Stimulated activated CD4-positive, alpha-beta T cell treated with anti-CD3 and anti-CD28 coated beads, Interleukin-1b, Interleukin-23, amount 100 ng/mL, for 4 hours (primary cell): Measurements from ENCODE around the gene CDS1.
"Not testable (repeated sequence)": the region's sequence is repeated elsewhere in the genome, so short reads cannot be mapped to it uniquely, and the experiment has no call there.

Experiments
- DNase-seq, 2 donors: peaks; one replicate each; pipeline ENCODE4 v3.0.0-alpha.2; 2020; ENCODE audit warnings: low read depth in 2 of 2

Gene CDS1

DNA sequence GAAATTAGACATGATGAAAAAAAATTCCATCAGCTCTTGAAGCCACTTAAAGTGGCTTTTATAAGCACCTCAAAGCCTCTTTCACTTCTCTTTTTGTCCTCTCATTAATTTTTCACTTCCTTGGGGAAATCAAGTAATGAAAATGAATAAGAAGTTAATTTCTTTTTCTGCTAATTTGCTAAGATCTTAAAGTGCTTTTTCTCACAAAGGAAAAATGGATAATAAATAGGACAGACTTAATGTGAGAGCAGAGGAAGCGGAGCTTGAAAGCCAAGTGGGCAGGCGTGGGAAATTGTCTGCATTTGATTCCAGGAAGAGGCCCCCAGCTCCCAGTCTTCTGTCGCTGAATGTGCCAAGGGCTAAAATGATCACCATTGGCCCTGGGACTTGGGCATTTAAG is 28.6 kb downstream of the CDS1 start:
- DNase-seq, result no peak

- no peak for DNase-seq
Measured at GRCh38 chr4:84614891-84615290, 32.0 kb downstream of the CDS1 start.

GRCh38 chr4:84615355-84615754 is 32.4 kb downstream of the CDS1 start:
- no peak for DNase-seq

DNA sequence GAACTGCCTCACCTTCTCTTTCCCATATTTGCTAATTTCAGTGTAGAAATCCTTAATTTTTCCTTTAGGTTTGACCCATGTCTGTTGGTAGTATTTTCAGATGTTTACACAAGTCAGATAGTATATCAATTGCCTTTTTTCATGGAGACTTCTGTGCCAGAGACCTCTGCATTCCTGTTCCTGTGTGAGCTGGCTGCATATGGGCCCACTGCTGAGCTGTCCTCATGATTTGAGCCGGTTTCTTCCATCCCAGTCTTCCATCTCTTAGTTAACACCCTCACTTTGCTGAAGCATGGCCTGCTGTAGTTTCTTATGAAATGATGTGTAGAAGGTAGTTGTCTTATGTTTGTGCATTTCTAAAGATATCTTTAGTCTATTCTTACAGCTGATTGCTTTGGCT is 40.0 kb downstream of the CDS1 start:
- DNase-seq, result no peak

- no peak for DNase-seq
Measured at GRCh38 chr4:84623661-84624060, 40.7 kb downstream of the CDS1 start.

- no peak for DNase-seq
Measured at GRCh38 chr4:84626673-84627072, 43.7 kb downstream of the CDS1 start.

GRCh38 chr4:84631573-84631972 is 48.6 kb downstream of the CDS1 start:
- no peak for DNase-seq

- no peak for DNase-seq
Measured at GRCh38 chr4:84632092-84632491, 49.2 kb downstream of the CDS1 start.

DNA sequence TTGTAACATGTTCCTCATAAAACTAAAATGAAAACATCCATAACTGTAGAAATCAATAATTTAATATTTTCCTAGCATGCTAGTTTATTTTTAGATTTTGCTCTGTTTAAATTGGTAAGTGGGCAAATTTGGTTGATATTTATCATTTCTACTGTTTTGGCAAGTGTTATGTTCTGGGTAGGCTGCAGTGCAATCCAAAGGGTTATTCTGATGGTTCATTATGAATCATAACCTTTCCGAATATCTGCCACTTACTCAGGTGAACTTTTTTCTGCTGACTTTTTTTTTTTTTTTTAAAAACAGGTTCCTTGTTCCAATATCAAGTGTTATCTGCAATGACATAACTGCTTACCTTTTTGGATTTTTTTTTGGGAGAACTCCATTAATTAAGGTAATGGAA is 52.0 kb downstream of the CDS1 start:
- no peak for DNase-seq

DNA sequence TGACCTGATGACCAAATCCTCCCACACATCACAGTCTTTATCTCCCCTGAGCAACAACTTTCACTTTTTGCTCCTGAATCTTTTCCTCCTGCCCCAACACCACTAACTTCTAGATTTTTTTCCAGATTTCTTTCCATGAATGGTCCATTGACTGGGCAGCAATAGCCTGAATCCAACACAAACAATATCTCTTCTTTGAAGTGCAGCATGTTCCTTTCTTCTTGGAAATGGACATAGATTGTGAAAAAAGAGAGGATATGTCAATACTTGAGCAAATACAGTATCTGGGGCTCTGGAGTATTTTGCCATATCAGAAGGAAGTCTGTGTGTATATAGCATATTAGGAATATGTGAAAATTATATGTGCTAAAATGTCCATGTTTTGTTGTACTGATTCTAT is 55.2 kb downstream of the CDS1 start:
- DNase-seq, result no peak

GRCh38 chr4:84639145-84639544 is 56.2 kb downstream of the CDS1 start:
- DNase-seq, result no peak

GRCh38 chr4:84644087-84644486 is 61.2 kb downstream of the CDS1 start:
- DNase-seq, result no peak

DNA sequence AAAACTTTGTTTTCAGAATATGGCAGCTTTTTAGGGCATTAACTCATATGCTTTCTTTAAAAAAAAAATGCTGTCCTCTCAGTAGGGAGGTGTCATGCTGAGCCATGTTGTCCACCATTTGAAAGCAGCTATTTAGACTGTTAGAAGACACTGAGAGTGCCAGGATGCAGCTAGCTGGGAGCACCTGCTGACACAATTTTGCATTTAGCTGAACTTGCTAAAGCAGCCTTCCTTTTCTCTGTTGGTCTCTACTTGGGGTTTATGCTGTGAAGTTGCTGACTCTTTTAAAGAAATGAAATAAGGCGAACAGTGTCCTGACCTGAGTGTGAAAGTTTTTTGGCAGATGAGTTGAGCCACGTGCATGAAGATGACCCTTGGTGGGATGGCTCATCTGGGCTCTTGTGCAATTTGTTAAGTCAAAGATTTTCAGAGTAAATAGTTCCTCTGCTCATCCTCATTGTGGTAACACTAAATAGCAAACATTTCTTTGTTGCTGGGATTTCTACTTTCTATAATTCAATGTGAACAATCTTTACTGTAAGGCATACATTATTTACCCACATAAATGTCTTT is 64.5 kb downstream of the CDS1 start:
- DNase-seq, result no peak

- DNase-seq, result no peak
Measured at GRCh38 chr4:84648178-84648577, 65.3 kb downstream of the CDS1 start.

GRCh38 chr4:84648863-84649647 is 66.1 kb downstream of the CDS1 start:
- DNase-seq, result no peak

GRCh38 chr4:84651499-84651898 is 68.6 kb downstream of the CDS1 start:
- no peak for DNase-seq

DNA sequence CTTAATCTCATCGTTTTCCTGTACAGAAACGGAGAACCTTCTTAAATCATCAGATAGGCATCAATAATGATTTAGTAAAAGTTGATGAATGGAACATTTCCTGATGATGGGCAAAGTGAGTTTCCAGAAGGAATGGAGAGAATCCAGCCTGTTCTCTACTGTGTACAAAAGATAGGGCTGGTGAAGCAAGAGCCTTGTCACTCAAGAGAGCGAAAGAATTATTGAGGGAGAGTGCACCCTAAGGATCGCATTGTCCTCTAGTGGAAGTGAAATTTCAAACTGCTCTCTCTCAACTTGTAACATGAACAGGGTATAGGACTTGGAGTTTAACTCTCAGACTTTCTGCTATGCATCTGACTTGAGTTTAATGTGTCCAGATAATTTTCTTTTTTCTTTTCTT is 69.6 kb downstream of the CDS1 start:
- DNase-seq, result no peak

DNA sequence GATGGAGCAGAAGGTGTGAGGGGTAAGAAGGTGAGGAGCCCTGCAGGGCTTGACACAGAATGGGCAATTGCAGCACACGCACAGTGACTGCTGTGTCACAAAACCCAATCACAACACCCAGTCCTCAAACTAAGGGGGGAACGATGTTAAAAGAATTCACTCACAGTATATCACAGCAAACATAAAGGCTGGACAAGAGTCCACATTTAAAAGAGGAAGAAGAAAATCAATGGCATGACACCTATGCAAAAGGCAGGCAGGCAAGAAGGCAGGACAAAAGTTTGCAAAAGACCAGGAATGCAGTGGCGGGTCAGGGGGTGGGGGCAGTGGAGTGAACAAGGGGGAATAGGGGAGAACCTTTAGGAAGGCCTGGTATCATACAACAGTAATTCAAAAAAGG is 77.7 kb downstream of the CDS1 start:
- no peak for DNase-seq

DNA sequence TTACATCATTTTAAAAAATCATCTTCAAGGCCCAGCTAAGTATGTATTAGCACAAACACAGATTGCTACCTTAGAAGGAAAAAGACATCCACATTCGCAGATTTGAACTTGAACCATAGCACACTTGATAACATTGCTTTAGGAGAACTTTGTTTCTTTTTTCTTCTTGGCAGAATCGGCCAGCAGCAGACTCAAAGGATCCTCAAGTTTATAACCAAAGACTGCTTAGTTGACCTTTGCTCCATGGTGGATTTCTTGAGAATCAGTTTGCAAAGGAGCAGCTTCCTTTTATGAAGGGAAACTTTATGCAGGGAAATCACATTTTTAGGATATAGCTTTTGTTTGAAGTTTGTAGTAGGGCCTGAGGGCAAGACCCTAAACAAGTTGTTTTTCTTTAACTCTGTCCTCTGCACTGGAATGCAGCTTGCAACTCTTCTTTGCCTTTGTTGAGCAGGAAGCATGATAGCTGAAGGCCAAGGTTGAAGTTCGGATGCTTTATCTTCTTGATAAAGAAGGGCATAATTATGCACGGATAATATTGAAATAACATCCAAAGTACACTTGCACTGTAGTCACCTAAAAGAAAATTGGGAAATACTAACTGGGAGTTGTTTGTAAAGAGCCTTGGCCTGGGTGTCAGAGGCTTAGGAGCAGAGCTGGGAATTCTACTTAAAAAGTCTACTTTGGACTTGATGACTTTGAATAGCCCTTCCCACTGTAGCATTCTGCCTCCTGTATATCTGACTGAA is 78.4 kb downstream of the CDS1 start:
- DNase-seq, result no peak

DNA sequence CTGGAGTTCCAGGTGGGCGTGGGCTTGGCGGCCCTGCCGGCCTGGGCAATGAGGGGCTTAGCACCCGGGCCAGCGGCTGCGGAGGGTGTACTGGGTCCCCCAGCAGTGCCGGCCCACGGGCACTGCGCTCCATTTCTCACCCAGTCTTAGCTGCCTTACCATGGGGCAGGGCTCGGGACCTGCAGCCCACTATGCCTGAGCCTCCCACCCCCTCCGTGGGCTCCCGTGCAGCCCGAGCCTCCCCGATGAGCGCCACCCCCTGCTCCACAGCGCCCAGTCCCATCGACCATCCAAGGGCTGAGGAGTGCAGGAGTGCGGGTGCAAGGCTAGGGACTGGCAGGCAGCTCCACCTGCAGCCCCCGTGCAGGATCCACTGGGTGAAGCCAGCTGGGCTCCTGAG is 81.8 kb downstream of the CDS1 start:
- DNase-seq, result not testable (repeated sequence)

GRCh38 chr4:84666439-84666838 is 83.5 kb downstream of the CDS1 start:
- DNase-seq, result no peak

- DNase-seq, result no peak
Measured at GRCh38 chr4:84669201-84669600, 86.3 kb downstream of the CDS1 start.

- no peak for DNase-seq
Measured at GRCh38 chr4:84672177-84672576, 89.2 kb downstream of the CDS1 start.
